Peyer's patch (tissue), 4 donors: ENCODE results near the gene CADPS2.

Source experiments
- POLR2A ChIP-seq, 2 donors: fragments of 450-650 bp; IDR thresholded peaks; one replicate each; pipeline ENCODE4 v1.5.1; 2017; ENCODE audit warnings: antibody characterized with exemption in 2 of 2, mild to moderate bottlenecking in 2 of 2, moderate library complexity in 2 of 2
- TF ChIP-seq, protein P1 (sequence below), 6 experiments: fragments of 450-650 bp in 4 of 6; fragments of 200-600 bp in 2 of 6; sonication (generic) in 1 of 6; IDR thresholded peaks; one replicate each; pipeline ENCODE4 v1.5.1; 2017 to 2019; ENCODE audit warnings: antibody characterized with exemption in 6 of 6, mild to moderate bottlenecking in 3 of 6, moderate library complexity in 1 of 6

DNA sequence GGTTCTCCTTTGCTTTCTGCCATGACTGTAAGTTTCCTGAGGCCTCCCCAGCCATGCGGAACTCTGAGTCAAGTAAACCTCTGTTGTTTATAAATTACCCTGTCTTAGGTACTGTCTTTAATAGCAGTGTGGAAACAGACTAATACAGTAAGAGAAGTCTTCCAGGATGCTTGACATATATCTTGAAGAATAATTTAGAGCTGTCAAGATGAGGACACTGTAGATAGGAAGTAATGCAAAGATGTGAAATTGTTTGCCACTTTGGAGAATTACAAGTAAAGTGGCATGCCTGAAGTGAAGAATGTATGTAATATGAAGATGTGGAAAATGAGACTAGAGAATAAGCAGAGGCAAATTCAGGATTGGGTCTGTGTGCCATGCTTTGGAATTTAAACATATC lies 2.9 kb upstream of the CADPS2 start:
- TF ChIP-seq, protein P1, sequence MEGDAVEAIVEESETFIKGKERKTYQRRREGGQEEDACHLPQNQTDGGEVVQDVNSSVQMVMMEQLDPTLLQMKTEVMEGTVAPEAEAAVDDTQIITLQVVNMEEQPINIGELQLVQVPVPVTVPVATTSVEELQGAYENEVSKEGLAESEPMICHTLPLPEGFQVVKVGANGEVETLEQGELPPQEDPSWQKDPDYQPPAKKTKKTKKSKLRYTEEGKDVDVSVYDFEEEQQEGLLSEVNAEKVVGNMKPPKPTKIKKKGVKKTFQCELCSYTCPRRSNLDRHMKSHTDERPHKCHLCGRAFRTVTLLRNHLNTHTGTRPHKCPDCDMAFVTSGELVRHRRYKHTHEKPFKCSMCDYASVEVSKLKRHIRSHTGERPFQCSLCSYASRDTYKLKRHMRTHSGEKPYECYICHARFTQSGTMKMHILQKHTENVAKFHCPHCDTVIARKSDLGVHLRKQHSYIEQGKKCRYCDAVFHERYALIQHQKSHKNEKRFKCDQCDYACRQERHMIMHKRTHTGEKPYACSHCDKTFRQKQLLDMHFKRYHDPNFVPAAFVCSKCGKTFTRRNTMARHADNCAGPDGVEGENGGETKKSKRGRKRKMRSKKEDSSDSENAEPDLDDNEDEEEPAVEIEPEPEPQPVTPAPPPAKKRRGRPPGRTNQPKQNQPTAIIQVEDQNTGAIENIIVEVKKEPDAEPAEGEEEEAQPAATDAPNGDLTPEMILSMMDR (IDR thresholded peaks at IDR 0.05): no peak
- TF ChIP-seq POLR2A (IDR thresholded peaks at IDR 0.05): no peak
